DMS153 (cell line): ENCODE data around the gene SLC2A10.
A peak's percentile ranks its signal among the peaks of the same experiment; 100 is the strongest.

Experiments
- DNase-seq: peaks from one replicate; lab custom pipeline; 2025; lab: John Stamatoyannopoulos, UW

Gene SLC2A10

GRCh38 chr20:46682063-46682821, 27.2 kb upstream of the SLC2A10 start:
- no peak for DNase-seq

DNA sequence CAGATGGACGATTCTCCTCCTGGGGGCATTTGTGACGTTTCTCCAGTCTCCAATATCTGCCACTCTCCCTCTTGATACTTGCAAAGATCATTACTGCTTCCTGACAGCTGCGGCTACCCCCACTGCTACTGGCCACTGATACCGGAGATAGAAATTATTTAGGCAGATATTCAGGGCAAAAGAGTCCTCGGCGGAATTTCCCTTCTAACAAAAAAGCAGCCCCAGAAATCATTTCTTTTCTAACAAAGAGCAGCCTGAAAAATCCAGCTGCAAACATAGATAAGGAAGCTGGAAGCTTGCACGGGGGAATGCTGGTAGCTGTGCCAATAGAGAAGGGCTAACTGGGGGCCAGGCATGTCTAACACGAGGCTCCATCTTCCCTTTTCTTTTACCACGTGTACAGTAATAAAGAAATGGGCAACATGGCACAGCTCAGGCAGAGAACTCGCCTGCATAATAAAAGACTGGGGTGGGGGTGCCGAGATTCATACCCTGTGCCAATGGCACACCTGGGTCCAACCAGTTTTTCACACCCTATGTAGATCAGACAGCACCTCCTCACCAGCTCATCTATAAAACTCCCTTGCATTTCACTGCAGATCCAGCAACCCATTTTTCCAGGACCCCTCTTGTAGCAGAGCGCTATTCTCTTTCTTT, 26.3 kb upstream of the SLC2A10 start:
- DNase-seq = no peak

- DNase-seq = no peak
Measured at GRCh38 chr20:46683668-46683938, 25.8 kb upstream of the SLC2A10 start.

DNA sequence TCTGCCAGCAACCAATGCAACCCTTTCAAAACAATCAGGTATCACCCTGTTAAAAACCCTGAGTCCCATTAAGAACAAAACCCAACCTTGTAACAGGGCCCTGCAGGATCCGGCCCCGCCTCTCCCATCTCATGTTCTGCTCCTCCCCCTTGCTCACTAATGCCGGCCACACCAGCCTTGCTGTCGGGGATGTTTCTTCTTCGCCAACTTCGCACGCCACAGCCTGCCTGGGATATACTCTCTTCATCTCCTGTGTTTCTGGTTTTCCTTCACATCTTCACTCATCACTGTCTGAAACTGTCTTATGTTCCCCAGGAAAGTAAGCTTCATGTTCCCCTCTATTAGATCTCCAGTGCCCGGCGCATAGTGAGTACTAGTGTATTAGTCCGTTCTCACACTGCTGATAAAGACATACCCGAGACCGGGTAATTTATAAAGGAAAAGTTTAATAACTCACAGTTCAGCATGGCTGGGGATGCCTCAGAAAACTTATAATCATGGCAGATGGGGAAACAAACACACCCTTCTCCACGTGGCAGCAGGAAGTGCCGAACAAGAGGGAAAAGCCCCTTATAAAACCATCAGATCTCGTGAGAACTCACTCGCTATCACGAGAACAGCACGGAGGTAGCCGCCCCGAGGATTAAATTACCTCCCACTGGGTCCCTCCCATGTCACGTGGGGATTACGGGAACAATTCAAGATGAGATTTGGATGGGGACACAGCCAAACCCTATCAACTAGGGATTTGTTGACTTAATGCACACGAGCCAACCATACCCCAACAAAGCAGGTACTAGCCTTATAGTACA, 25.3 kb upstream of the SLC2A10 start:
- DNase-seq = peak; percentile 75

GRCh38 chr20:46688151-46689081, 21.0 kb upstream of the SLC2A10 start:
- DNase-seq = no peak

GRCh38 chr20:46689082-46689753, 20.2 kb upstream of the SLC2A10 start, which contains the start of gene TP53RK:
Gene TP53RK (minus strand): TSS chr20:46689444. CDS start chr20:46689414, 30 bp downstream.
- peak; percentile 78 for DNase-seq

- no peak for DNase-seq
Measured at GRCh38 chr20:46689754-46690085, 19.7 kb upstream of the SLC2A10 start.

GRCh38 chr20:46690219-46691106, 19.0 kb upstream of the SLC2A10 start:
- no peak for DNase-seq

GRCh38 chr20:46691196-46691595, 18.3 kb upstream of the SLC2A10 start:
- no peak for DNase-seq

DNA sequence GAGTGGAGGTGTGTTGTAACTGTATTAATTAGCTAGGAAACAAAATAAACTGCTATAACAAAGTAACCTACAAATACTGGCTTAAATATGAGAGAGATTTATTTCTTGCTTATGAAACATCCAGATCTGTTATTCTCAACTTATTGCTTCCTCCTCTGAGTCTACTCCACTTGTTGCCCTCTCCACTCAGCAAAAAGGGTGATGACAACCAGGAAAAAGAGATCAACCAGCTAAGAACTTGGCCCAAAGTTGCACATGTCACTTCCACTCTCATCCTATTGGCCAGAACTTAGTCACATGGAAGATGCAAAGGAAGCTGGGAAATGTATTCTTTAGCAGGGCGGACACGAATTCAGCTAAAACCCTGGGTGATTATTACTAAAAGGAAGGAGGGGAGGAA, 15.0 kb upstream of the SLC2A10 start:
- DNase-seq = no peak

- DNase-seq = peak; percentile 29
Measured at GRCh38 chr20:46695892-46696291, 13.6 kb upstream of the SLC2A10 start.

- DNase-seq = no peak
Measured at GRCh38 chr20:46696791-46697279, 12.6 kb upstream of the SLC2A10 start.

DNA sequence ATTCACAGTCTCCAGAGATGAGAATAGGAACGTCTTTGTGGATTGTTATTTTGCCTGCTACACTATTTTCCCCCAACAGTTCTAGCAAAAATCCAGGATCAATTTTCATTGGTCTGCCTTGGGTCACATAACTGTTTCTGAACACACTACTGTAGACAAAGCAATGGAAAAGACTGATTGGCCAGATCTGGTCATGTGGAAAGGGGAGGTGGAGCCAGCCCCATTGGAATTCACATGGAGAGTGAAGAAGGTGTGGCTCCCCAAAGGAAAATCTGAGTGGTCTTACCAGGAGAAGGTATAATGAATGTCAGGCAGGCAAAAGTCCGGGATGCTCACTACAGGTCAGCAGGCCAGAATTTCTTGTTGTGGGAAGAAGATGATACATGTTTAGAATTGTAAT, 10.7 kb upstream of the SLC2A10 start:
- no peak for DNase-seq

DNA sequence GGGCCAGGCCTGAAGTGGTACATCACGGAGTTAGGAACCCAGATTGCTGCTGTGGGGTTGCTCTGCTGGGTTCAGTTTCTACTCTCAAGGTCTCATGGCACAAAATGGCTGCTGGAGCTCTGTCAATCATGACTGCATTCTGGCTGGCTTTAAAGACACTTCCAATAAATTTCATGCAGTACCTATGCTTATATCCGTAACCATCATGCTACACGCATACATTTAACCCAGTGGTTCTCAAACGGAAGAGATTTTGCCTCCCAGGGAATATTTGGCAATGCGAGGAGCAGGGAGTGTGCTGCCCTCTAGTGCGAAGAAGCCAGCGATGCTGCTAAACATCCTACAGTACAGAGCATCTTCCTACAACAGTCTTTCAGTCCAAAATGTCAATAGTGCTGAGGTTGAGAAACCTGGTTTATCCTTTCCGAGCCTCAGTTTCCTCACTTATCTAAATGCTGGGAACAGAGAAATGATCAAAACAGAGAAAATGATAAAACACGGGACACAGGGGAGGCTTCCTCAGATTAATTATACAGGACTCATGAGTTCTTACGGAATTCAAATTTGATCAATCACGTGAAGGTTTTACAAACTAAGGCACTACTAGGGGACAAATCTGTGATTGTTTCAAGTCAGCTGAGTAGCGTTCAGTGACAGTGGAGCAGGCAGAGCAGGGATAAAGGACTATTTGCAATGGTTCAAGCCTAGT, 9.6 kb upstream of the SLC2A10 start:
- DNase-seq = no peak

GRCh38 chr20:46700481-46700880, 9.0 kb upstream of the SLC2A10 start:
- no peak for DNase-seq

- no peak for DNase-seq
Measured at GRCh38 chr20:46701057-46701456, 8.4 kb upstream of the SLC2A10 start.

DNA sequence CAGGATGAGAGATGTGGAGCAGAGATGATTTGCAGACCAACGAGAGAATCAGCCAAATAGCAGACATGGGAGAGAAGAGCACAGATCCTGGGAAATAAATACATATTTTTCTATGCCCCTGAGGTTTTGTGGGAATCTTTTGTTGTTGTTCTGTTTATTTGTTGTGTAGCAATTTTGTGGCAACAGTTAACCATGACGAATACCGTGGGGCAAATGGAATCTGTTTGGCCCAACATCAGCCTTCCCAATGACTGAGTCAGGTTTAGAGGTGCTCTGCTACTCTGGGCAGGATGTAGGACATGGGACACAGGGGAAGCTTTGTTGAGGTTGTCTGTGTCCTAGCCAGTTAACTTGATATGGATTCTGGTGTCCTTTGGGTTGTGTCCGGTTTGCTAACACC, 7.9 kb upstream of the SLC2A10 start:
- no peak for DNase-seq

GRCh38 chr20:46701986-46702385, 7.5 kb upstream of the SLC2A10 start:
- DNase-seq = no peak

- DNase-seq = no peak
Measured at GRCh38 chr20:46702447-46703203, 6.8 kb upstream of the SLC2A10 start.
